B cell (primary cell): ENCODE results near the gene TTLL8.

Source experiments
- CTCF ChIP-seq: fragments of 200-600 bp; IDR thresholded peaks from one replicate; pipeline ENCODE4 v1.8.0; 2022; ENCODE audit warnings: antibody characterized with exemption, mild to moderate bottlenecking
- EZH2 ChIP-seq: IDR thresholded peaks from 2 replicates; pipeline ENCODE4 v1.6.1; 2012; ENCODE audit warnings: borderline replicate concordance, low read depth, mild to moderate bottlenecking, moderate library complexity, low read length; ENCODE audit not compliant: insufficient read depth, poor library complexity, severe bottlenecking

- TF ChIP-seq CTCF (no peak), EZH2 (no peak)
Observed at GRCh38 chr22:50034126-50035081, 23.7 kb downstream of the TTLL8 start.
